Astrocyte of the spinal cord (primary cell): ENCODE data around the gene PRSS53.
A peak's percentile ranks its signal among the peaks of the same experiment; 100 is the strongest.

Experiments used
- DNase-seq: peaks from one replicate; pipeline ENCODE4 v3.0.0; 2011; ENCODE audit warnings: low read depth, low spot score
- H3K4me3 ChIP-seq: 2 replicates; pipeline ENCODE4 v1.5.1; 2011; ENCODE audit warnings: low read depth, mild to moderate bottlenecking, low read length, moderate library complexity
- in situ Hi-C: cut with HindIII; loops from 2 replicates; pipeline ENCODE4 v1.10.0; 2017; ENCODE audit warnings: low sequenced_read_pairs
- TF ChIP-seq, protein P1 (sequence below): IDR thresholded peaks from 2 replicates; pipeline ENCODE4 v1.5.1; 2012; ENCODE audit warnings: low read depth, mild to moderate bottlenecking, low read length, inconsistent platforms

The PRSS53 gene

DNA sequence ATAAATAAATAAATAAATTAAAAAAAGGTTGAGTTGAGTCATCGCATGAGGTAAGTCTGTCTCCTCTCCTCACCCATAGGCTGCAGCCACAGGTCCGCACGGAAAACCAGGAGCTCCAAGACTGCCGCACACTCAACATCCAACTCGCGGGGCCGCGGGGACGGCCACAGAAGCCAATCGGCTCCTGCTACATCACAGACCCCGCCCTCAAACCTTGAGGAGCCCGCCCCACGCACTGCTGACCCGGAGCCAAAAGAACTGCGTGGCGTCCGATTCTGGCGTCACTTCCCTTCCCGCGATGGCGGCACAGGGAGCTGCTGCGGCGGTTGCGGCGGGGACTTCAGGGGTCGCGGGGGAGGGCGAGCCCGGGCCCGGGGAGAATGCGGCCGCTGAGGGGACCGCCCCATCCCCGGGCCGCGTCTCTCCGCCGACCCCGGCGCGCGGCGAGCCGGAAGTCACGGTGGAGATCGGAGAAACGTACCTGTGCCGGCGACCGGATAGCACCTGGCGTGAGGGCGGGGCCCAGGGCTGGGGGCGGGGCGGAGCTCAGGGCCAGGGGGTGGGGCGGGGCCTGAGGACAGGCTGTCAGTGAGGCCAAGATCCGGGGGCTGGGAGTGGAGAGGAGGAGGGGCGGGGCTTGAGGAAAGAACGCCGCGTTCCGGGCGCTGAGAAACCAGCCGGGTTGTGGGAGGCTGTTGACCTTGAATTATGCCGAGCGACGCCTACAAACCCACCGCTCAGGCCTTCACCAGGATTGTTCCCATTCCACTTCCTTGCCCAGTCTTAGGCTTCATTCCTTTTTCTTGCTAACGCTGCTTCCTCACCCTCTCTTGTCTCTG lies 28.9 kb upstream of the PRSS53 start, which contains the start of gene KAT8:
KAT8 (plus strand) TSS at position 281 of the 839 bp plus-strand sequence; CDS start at position 299, 18 bp downstream.
- in situ Hi-C loops = no loop called here
- peak within 1 kb of the TSS; percentile 63 for H3K4me3 ChIP-seq
- DNase-seq = peak; percentile 99
- TF ChIP-seq, protein P1, sequence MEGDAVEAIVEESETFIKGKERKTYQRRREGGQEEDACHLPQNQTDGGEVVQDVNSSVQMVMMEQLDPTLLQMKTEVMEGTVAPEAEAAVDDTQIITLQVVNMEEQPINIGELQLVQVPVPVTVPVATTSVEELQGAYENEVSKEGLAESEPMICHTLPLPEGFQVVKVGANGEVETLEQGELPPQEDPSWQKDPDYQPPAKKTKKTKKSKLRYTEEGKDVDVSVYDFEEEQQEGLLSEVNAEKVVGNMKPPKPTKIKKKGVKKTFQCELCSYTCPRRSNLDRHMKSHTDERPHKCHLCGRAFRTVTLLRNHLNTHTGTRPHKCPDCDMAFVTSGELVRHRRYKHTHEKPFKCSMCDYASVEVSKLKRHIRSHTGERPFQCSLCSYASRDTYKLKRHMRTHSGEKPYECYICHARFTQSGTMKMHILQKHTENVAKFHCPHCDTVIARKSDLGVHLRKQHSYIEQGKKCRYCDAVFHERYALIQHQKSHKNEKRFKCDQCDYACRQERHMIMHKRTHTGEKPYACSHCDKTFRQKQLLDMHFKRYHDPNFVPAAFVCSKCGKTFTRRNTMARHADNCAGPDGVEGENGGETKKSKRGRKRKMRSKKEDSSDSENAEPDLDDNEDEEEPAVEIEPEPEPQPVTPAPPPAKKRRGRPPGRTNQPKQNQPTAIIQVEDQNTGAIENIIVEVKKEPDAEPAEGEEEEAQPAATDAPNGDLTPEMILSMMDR = no peak

DNA sequence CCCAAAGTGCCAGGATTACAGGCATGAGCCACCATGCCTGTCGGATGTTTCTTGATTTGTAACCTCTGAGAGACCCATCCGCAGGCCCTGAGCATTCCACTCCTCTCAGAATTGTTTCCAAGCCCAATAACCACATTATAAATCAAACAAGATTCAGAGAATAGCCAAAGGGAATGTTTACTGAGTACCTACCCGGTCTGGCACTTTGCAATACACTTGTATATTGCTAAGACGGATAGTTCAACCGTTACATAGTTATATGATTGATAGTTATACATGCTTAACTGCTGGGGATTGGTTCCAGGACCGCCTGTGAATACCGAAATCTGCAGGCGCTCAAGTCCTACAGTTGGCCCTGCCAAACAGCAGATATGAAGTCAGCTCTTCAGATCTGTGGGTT lies 25.7 kb upstream of the PRSS53 start:
- no peak for DNase-seq
- H3K4me3 ChIP-seq = no peak overlapping the region
- TF ChIP-seq, protein P1 = no peak
- in situ Hi-C loops = no loop called here

DNA sequence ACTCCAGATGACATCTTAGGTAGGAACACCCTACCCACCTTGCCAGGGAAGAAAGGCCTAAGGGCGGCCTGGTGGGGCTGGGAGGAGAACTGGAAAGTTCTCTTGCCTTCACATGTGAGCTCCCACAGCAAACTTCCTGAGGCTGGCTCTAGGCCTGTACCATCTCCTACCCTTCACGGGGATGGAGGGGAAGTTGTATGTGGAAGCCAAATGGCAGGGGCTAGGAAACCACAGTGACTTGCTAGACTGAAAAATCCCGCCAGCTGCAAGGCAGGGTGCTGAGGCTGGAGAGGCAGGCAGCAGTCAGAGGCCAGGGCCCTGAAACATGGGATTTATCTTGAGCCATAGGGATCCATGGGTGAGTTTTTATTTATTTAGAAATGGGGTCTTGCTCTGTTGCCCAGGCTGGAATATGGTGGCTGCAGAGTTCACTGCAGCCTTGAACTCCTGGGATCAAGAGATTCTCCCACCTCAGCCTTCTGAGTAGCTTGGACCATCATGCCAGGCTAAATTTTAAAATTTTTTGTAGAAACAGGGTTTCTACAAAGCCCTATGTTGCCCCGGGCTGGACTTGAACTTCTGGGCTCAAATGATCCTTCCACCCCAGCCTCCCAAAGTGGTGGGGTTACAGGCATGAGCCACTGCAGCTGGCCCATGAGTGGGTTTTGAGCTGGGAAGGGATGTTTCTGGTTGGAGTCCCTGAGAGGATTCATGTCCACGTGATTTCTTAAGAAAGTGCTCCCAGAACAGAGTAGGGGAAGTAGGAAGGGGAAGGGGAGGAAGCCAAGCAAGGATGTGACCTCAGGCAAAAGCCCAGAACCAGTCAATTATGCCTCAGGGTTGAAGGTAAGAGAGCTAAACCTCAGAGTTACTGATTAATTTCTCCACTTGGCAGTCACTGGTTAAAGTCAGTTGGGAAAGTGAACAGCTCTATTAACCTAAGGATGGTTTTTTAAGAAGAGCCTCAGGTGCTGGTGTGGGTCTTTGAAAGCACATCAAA lies 24.7 kb upstream of the PRSS53 start:
- in situ Hi-C loops = no loop called here
- TF ChIP-seq, protein P1 = no peak
- no peak for DNase-seq
- no peak overlapping the region for H3K4me3 ChIP-seq

DNA sequence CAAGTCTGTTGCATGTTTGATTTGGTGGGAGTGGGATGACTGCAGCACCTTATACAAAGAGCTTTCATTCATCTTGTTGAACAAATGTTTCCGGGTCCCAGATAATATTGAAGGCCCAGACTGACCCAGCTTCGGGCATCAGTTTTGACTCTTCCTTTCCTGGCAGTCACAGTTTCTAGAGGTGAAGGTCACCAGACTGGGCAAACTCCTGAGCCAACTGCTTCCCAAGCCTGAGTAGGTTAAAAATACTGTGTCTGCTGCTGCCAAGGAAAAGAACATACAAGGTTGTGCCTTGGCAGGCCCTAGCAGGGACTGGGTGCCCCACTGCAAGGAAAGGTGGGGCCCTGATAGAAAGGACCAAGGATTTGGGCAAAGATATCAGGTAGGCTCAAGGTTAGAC lies 24.0 kb upstream of the PRSS53 start:
- in situ Hi-C loops = no loop called here
- DNase-seq = no peak
- no peak overlapping the region for H3K4me3 ChIP-seq
- TF ChIP-seq, protein P1 = no peak

DNA sequence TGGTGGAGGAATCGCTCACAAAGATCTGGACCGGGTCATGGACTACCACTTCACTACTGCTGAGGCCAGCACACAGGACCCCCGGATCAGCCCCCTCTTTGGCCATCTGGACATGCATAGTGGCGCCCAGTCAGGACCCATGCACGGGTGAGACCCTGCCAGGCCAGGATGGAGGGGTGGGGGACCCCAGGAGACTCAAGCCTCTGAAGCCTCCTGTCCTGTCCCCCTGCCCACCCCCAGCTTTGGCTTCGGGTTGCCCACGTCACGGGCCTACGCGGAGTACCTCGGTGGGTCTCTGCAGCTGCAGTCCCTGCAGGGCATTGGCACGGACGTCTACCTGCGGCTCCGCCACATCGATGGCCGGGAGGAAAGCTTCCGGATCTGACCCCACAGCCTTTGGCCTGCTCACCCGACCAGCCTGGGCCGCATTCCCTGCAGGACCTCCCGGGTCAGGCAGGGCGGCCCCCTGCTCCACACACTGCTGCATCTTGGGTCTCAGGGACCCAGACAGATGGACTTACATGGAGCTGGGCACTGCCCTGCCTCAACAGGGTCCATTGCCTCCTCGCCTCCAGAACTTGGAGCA lies 23.2 kb upstream of the PRSS53 start:
- in situ Hi-C loops = no loop called here
- H3K4me3 ChIP-seq = no peak overlapping the region
- DNase-seq = no peak
- TF ChIP-seq, protein P1 = no peak
